ENCODE measurements around the gene TAF1D.
A peak's percentile ranks its signal among the peaks of the same experiment; 100 is the strongest.
"Not testable (repeated sequence)": the region's sequence is repeated elsewhere in the genome, so short reads cannot be mapped to it uniquely, and the experiment has no call there.

The TAF1D gene

GRCh38 chr11:93741094-93741881 lies at the start of gene TAF1D, which contains the start of gene C11orf54:
Gene TAF1D, minus strand, starts transcription at chr11:93741495. Its CDS starts 2,191 bp downstream, at chr11:93739304.
Gene C11orf54, plus strand, starts transcription at chr11:93741672. Its CDS starts 5,722 bp downstream, at chr11:93747394.
- DNase-seq (ENCODE audit: low read depth, low spot score), result peak; percentile 96

- DNase-seq (ENCODE audit: low read depth, low spot score), result no peak
These were observed 43.7 kb upstream of the TAF1D start for GRCh38 chr11:93784935-93785360.

- peak; percentile 84 for DNase-seq (ENCODE audit: low read depth, low spot score)
These were observed 43.0 kb upstream of the TAF1D start, which contains the start of gene MED17 for GRCh38 chr11:93784145-93784934. Gene MED17, plus strand, starts transcription at chr11:93784282. Its CDS starts 232 bp downstream, at chr11:93784514.

GRCh38 chr11:93783765-93784144 lies 42.5 kb upstream of the TAF1D start:
- no peak for DNase-seq (ENCODE audit: low read depth, low spot score)

- DNase-seq (ENCODE audit: low read depth, low spot score), result no peak
These were observed 42.1 kb upstream of the TAF1D start for GRCh38 chr11:93783362-93783761.

GRCh38 chr11:93775289-93775688 lies 34.0 kb upstream of the TAF1D start:
- no peak for DNase-seq (ENCODE audit: low read depth, low spot score)

- DNase-seq (ENCODE audit: low read depth, low spot score), result not testable (repeated sequence)
These were observed 33.3 kb upstream of the TAF1D start for GRCh38 chr11:93774560-93774959.

- no peak for DNase-seq (ENCODE audit: low read depth, low spot score)
These were observed 32.4 kb upstream of the TAF1D start for GRCh38 chr11:93773601-93774200.

GRCh38 chr11:93773045-93773477 lies 31.8 kb upstream of the TAF1D start:
- DNase-seq (ENCODE audit: low read depth, low spot score), result no peak

GRCh38 chr11:93772123-93772522 lies 30.8 kb upstream of the TAF1D start:
- DNase-seq (ENCODE audit: low read depth, low spot score), result no peak

GRCh38 chr11:93770160-93770559 lies 28.9 kb upstream of the TAF1D start:
- DNase-seq (ENCODE audit: low read depth, low spot score), result no peak

- DNase-seq (ENCODE audit: low read depth, low spot score), result no peak
These were observed 25.7 kb upstream of the TAF1D start for GRCh38 chr11:93767018-93767417.

GRCh38 chr11:93766504-93766903 lies 25.2 kb upstream of the TAF1D start:
- DNase-seq (ENCODE audit: low read depth, low spot score), result no peak

- no peak for DNase-seq (ENCODE audit: low read depth, low spot score)
These were observed 24.3 kb upstream of the TAF1D start for GRCh38 chr11:93765551-93765950.

- no peak for DNase-seq (ENCODE audit: low read depth, low spot score)
These were observed 20.6 kb upstream of the TAF1D start for GRCh38 chr11:93761910-93762309.

- not testable (repeated sequence) for DNase-seq (ENCODE audit: low read depth, low spot score)
These were observed 17.8 kb upstream of the TAF1D start for GRCh38 chr11:93759123-93759522.

GRCh38 chr11:93757924-93758865 lies 16.9 kb upstream of the TAF1D start:
- no peak for DNase-seq (ENCODE audit: low read depth, low spot score)

- DNase-seq (ENCODE audit: low read depth, low spot score), result no peak
These were observed 16.0 kb upstream of the TAF1D start for GRCh38 chr11:93757301-93757700.

GRCh38 chr11:93756748-93757147 lies 15.5 kb upstream of the TAF1D start:
- no peak for DNase-seq (ENCODE audit: low read depth, low spot score)

GRCh38 chr11:93753241-93753640 lies 11.9 kb upstream of the TAF1D start:
- no peak for DNase-seq (ENCODE audit: low read depth, low spot score)

- DNase-seq (ENCODE audit: low read depth, low spot score), result no peak
These were observed 9.7 kb upstream of the TAF1D start for GRCh38 chr11:93751001-93751400.

All from activated CD4-positive, CD25-positive, alpha-beta regulatory T cell treated with anti-CD3 and anti-CD28 coated beads, Interleukin-2, amount 50 U/mL, for 16 hours (primary cell).